Measurements from ENCODE around the gene HEATR5B. TPM values are rescaled to one million over a fixed set of nuclear protein-coding genes. Genes with fewer than 3 reads are reported as not detected.
A peak's percentile ranks its signal among the peaks of the same experiment; 100 is the strongest.

HEATR5B gene
- total RNA-seq, 1 donor from 2014 or later, result 25.9 TPM

GRCh38 chr2:36975306-36975705 lies 108.9 kb downstream of the HEATR5B start:
- no peak for TF ChIP-seq CTCF (IDR thresholded peaks at IDR 0.05; ENCODE audit: insufficient read depth, low read length, poor library complexity, severe bottlenecking)
- DNase-seq (ENCODE audit: low read depth), result no peak
- no peaks in the 10 kb centered on the region for H3K27me3 ChIP-seq (ENCODE audit: control insufficient read depth, insufficient read depth, low read length)
- H3K36me3 ChIP-seq (ENCODE audit: control insufficient read depth, insufficient read depth, low read length), result no peaks in the 10 kb centered on the region
- no peak overlapping the region for H3K4me3 ChIP-seq (ENCODE audit: low read depth, low read length)

- H3K27me3 ChIP-seq (ENCODE audit: control insufficient read depth, insufficient read depth, low read length), result no peaks in the 10 kb centered on the region
- DNase-seq (ENCODE audit: low read depth), result no peak
- TF ChIP-seq CTCF (IDR thresholded peaks at IDR 0.05; ENCODE audit: insufficient read depth, low read length, poor library complexity, severe bottlenecking), result no peak
- H3K4me3 ChIP-seq (ENCODE audit: low read depth, low read length), result no peak overlapping the region
- no peaks in the 10 kb centered on the region for H3K36me3 ChIP-seq (ENCODE audit: control insufficient read depth, insufficient read depth, low read length)
Measured at GRCh38 chr2:36973320-36973719, 110.9 kb downstream of the HEATR5B start.

- TF ChIP-seq CTCF (IDR thresholded peaks at IDR 0.05; ENCODE audit: insufficient read depth, low read length, poor library complexity, severe bottlenecking), result no peak
- no peaks in the 10 kb centered on the region for H3K36me3 ChIP-seq (ENCODE audit: control insufficient read depth, insufficient read depth, low read length)
- no peaks in the 10 kb centered on the region for H3K27me3 ChIP-seq (ENCODE audit: control insufficient read depth, insufficient read depth, low read length)
- no peak overlapping the region for H3K4me3 ChIP-seq (ENCODE audit: low read depth, low read length)
- no peak for DNase-seq (ENCODE audit: low read depth)
Measured at GRCh38 chr2:36971990-36972389, 112.2 kb downstream of the HEATR5B start.

- Histone ChIP-seq H3K4me3 (ENCODE audit: low read depth, low read length) (peak overlapping the region; percentile 71), H3K27me3 (ENCODE audit: control insufficient read depth, insufficient read depth, low read length) (no peaks in the 10 kb centered on the region), H3K36me3 (ENCODE audit: control insufficient read depth, insufficient read depth, low read length) (no peaks in the 10 kb centered on the region)
- no peak for TF ChIP-seq CTCF (IDR thresholded peaks at IDR 0.05; ENCODE audit: insufficient read depth, low read length, poor library complexity, severe bottlenecking)
- no peak for DNase-seq (ENCODE audit: low read depth)
Measured at GRCh38 chr2:36967236-36967876, 116.8 kb downstream of the HEATR5B start.

- DNase-seq (ENCODE audit: low read depth), result peak; percentile 67
- H3K4me3 ChIP-seq (ENCODE audit: low read depth, low read length), result peak within 1 kb of the TSS; percentile 71
- TF ChIP-seq CTCF (IDR thresholded peaks at IDR 0.05; ENCODE audit: insufficient read depth, low read length, poor library complexity, severe bottlenecking), result no peak
- no peaks in the 10 kb centered on the region for H3K36me3 ChIP-seq (ENCODE audit: control insufficient read depth, insufficient read depth, low read length)
- H3K27me3 ChIP-seq (ENCODE audit: control insufficient read depth, insufficient read depth, low read length), result no peaks in the 10 kb centered on the region
Measured at GRCh38 chr2:36966370-36967235, 117.6 kb downstream of the HEATR5B start, which contains the start of gene STRN. STRN (minus strand) TSS chr2:36966536; CDS start chr2:36966463, 73 bp downstream.

Data from kidney epithelial cell (primary cell).